Cardiac fibroblast (primary cell): ENCODE results near the gene SLC30A7.
"Not testable (repeated sequence)": the region's sequence is repeated elsewhere in the genome, so short reads cannot be mapped to it uniquely, and the experiment has no call there.

Source experiments
- DNase-seq, 2 donors: peaks; one replicate each; pipeline versions ENCODE4 v3.0.0 to v3.0.0-alpha.2; 2010; ENCODE audit warnings: low read depth in 2 of 2
- H3K4me3 ChIP-seq, 2 donors: replicated peaks in 1 of 2; 1 replicate in 1 of 2; 2 replicates in 1 of 2; pipeline ENCODE4 v1.5.1; 2011; ENCODE audit warnings: low read depth in 2 of 2, low read length in 2 of 2, mild to moderate bottlenecking in 2 of 2, moderate library complexity in 1 of 2
- CTCF ChIP-seq: IDR thresholded peaks from one replicate; pipeline ENCODE4 v1.5.1; 2011; ENCODE audit warnings: low read depth, mild to moderate bottlenecking, low read length, inconsistent platforms

Gene SLC30A7

GRCh38 chr1:100936194-100936967 is 40.5 kb downstream of the SLC30A7 start:
- no peak for DNase-seq
- no peak for TF ChIP-seq CTCF
- H3K4me3 ChIP-seq: no peak overlapping the region

- no peak for DNase-seq
- no peak for TF ChIP-seq CTCF
- H3K4me3 ChIP-seq: no peak overlapping the region
These were observed 45.2 kb downstream of the SLC30A7 start for GRCh38 chr1:100941098-100941527.

- no peak for DNase-seq
- H3K4me3 ChIP-seq: no peak overlapping the region
- no peak for TF ChIP-seq CTCF
These were observed 45.8 kb downstream of the SLC30A7 start for GRCh38 chr1:100941580-100942216.

- no peak for TF ChIP-seq CTCF
- H3K4me3 ChIP-seq: no peak overlapping the region
- no peak for DNase-seq
These were observed 46.6 kb downstream of the SLC30A7 start for GRCh38 chr1:100942304-100943046.

- peak in 1 of 2 donors; percentile 29 for DNase-seq
- no peak overlapping the region for H3K4me3 ChIP-seq
- no peak for TF ChIP-seq CTCF
These were observed 47.6 kb downstream of the SLC30A7 start for GRCh38 chr1:100943533-100943932.

GRCh38 chr1:100946064-100946463 is 50.2 kb downstream of the SLC30A7 start:
- H3K4me3 ChIP-seq, DNase-seq: not testable (repeated sequence)

- H3K4me3 ChIP-seq, DNase-seq: not testable (repeated sequence)
These were observed 51.9 kb downstream of the SLC30A7 start for GRCh38 chr1:100947816-100948215.

GRCh38 chr1:100948721-100949405 is 53.0 kb downstream of the SLC30A7 start:
- DNase-seq, H3K4me3 ChIP-seq: not testable (repeated sequence)

- H3K4me3 ChIP-seq: not testable (repeated sequence)
- DNase-seq: peak in 1 of 2 donors; percentile 31
These were observed 53.7 kb downstream of the SLC30A7 start for GRCh38 chr1:100949515-100950158.
